Gastrocnemius medialis (tissue), 4 donors: Measurements from ENCODE around the gene TUBB3.

Experiments used
- CTCF ChIP-seq, 5 experiments: fragments of 450-650 bp in 3 of 5; fragments of 200-600 bp in 2 of 5; sonication (generic) in 2 of 5; IDR thresholded peaks in 4 of 5; conservative IDR thresholded peaks in 1 of 5; 1 replicate in 4 of 5; 2 replicates in 1 of 5; pipeline ENCODE4 v1.5.1; 2016 to 2019; ENCODE audit warnings: antibody characterized with exemption in 5 of 5, mild to moderate bottlenecking in 3 of 5, moderate library complexity in 3 of 5
- POLR2A ChIP-seq, 2 donors: fragments of 450-650 bp; IDR thresholded peaks; one replicate each; pipeline ENCODE4 v1.6.1; 2017; ENCODE audit warnings: antibody characterized with exemption in 2 of 2, mild to moderate bottlenecking in 2 of 2, moderate library complexity in 2 of 2

GRCh38 chr16:89958596-89958995 lies 35.5 kb downstream of the TUBB3 start:
- TF ChIP-seq CTCF (IDR thresholded peaks at IDR 0.05 in 4 of 5, conservative IDR thresholded peaks at IDR 0.05 in 1 of 5) (no peak), POLR2A (IDR thresholded peaks at IDR 0.05) (no peak)
